HepG2 (cell line): ENCODE data around the gene LSM12. TPM values are rescaled to one million over a fixed set of nuclear protein-coding genes. Genes with fewer than 3 reads are reported as not detected.

Experiments used
- ATAC-seq: fragments of 200-7000 bp; cut with Tn5 transposase; 3 replicates; pipeline ENCODE4 v1.9.1; 2020; ENCODE audit warnings: mild to moderate bottlenecking, moderate library complexity
- BruUV-seq: library from RNA; stranded (reverse); fragments of 400-500 nt; replicated peaks from 2 replicates; lab custom pipeline; 2021; lab: Mats Ljungman, UMichigan
- CTCF ChIA-PET: fragments of 300-600 bp; formaldehyde crosslinking; extraction: SDS; loops from one replicate; lab custom pipeline; 2021; ENCODE audit warnings: low total read pairs, inconsistent platforms, low intra/inter-chr PET ratio; lab: Yijun Ruan, JAX
- POLR2A ChIA-PET: fragments of 350-600 bp; sonication (Branson Sonifier 250); formaldehyde crosslinking; loops from one replicate; lab custom pipeline; 2020; ENCODE audit warnings: antibody characterized with exemption, inconsistent platforms; lab: Yijun Ruan, JAX
- DNase-seq: peaks from one replicate; pipeline ENCODE4 v3.0.0-alpha.2; 2015; ENCODE audit warnings: low spot score
- FAIRE-seq: peaks from 3 replicates; lab custom pipeline; 2011; peaks lifted over from hg19 to GRCh38; lab: Jason Lieb, UNC
- H2AFZ ChIP-seq: one replicate; pipeline ENCODE4 v1.6.1; 2011; ENCODE audit warnings: low read length, inconsistent platforms
- H3K27ac ChIP-seq: fragments of 300-600 bp; 3 replicates; pipeline ENCODE4 v1.8.0; 2011; ENCODE audit warnings: mixed run types, mild to moderate bottlenecking, mixed read lengths, low read length, inconsistent platforms; ENCODE audit not compliant: insufficient read depth; ENCODE audit errors: extremely low read length
- H3K27me3 ChIP-seq, 2 experiments: fragments of 200-600 bp in 1 of 2; 2 replicates in 1 of 2; 3 replicates in 1 of 2; pipeline versions ENCODE4 v1.6.0 to v1.8.0; 2011; ENCODE audit warnings: low read length in 2 of 2, mild to moderate bottlenecking in 2 of 2, moderate library complexity in 2 of 2, inconsistent platforms in 1 of 2; ENCODE audit not compliant: insufficient read depth in 2 of 2, control insufficient read depth in 1 of 2
- H3K36me3 ChIP-seq, 2 experiments: fragments of 200-600 bp in 1 of 2; replicated peaks in 1 of 2; 2 replicates in 1 of 2; 3 replicates in 1 of 2; pipeline versions ENCODE4 v1.5.1 to v1.8.0; 2011; ENCODE audit warnings: low read length in 2 of 2, inconsistent platforms in 1 of 2; ENCODE audit not compliant: insufficient read depth in 2 of 2, control insufficient read depth in 1 of 2
- H3K4me1 ChIP-seq: 2 replicates; pipeline ENCODE4 v1.5.1; 2012; ENCODE audit warnings: low read length, inconsistent platforms; ENCODE audit not compliant: insufficient read depth
- H3K4me2 ChIP-seq: 2 replicates; pipeline ENCODE4 v1.6.0; 2011; ENCODE audit warnings: low read depth, low read length, inconsistent platforms
- H3K4me3 ChIP-seq, 3 experiments: fragments of 200-600 bp in 1 of 3; sonication (generic), shearing (Covaris generic) in 1 of 3; replicated peaks in 1 of 3; 2 replicates each; pipeline ENCODE4 v1.5.1; 2011 to 2016; ENCODE audit warnings: low read length in 3 of 3, inconsistent platforms in 2 of 3, low read depth in 2 of 3, mild to moderate bottlenecking in 2 of 3, control low read depth in 1 of 3, mixed read lengths in 1 of 3; ENCODE audit not compliant: insufficient read depth in 1 of 3
- H3K79me2 ChIP-seq: one replicate; pipeline ENCODE4 v1.6.1; 2011; ENCODE audit warnings: low read length, inconsistent platforms; ENCODE audit not compliant: insufficient read depth
- H3K9ac ChIP-seq: 2 replicates; pipeline ENCODE4 v1.6.0; 2011; ENCODE audit warnings: mild to moderate bottlenecking, low read depth, low read length, inconsistent platforms; ENCODE audit not compliant: insufficient read depth
- H3K9me3 ChIP-seq: 2 replicates; pipeline ENCODE4 v1.5.1; 2012; ENCODE audit warnings: mild to moderate bottlenecking, low read length
- H4K20me1 ChIP-seq: 2 replicates; pipeline ENCODE4 v1.6.0; 2011; ENCODE audit warnings: inconsistent platforms, mild to moderate bottlenecking, low read length, moderate library complexity; ENCODE audit not compliant: insufficient read depth
- ARNTL ChIP-seq: sonication (generic); formaldehyde crosslinking; IDR thresholded peaks from 2 replicates; pipeline ENCODE4 v1.4.0; 2020; ENCODE audit warnings: mild to moderate bottlenecking, missing genetic modification reagents
- ATRX ChIP-seq: sonication (generic); formaldehyde crosslinking; IDR thresholded peaks from 2 replicates; pipeline ENCODE4 v1.4.0; 2020; ENCODE audit warnings: missing genetic modification reagents, borderline replicate concordance
- CHD4 ChIP-seq: fragments of 200-600 bp; sonication (generic); IDR thresholded peaks from 2 replicates; pipeline ENCODE4 v1.7.0; 2017; ENCODE audit warnings: mild to moderate bottlenecking, low read length, borderline replicate concordance
- CTCF ChIP-seq: sonication (generic); formaldehyde crosslinking; IDR thresholded peaks from 2 replicates; pipeline ENCODE4 v1.5.0; 2020; ENCODE audit warnings: mild to moderate bottlenecking, missing genetic modification reagents, moderate library complexity
- DDIT3 ChIP-seq: sonication (generic); formaldehyde crosslinking; IDR thresholded peaks from 2 replicates; pipeline ENCODE4 v1.4.0; 2020; ENCODE audit warnings: mild to moderate bottlenecking, missing genetic modification reagents
- FOXK1 ChIP-seq: sonication (generic); formaldehyde crosslinking; IDR thresholded peaks from 2 replicates; pipeline ENCODE4 v1.4.0; 2020; ENCODE audit warnings: low read depth, missing genetic modification reagents, borderline replicate concordance
- IRF2 ChIP-seq: IDR thresholded peaks from 2 replicates; pipeline ENCODE4 v1.6.1; 2018; ENCODE audit warnings: missing genetic modification reagents, missing compliant biosample characterization
- MYC ChIP-seq: sonication (generic); formaldehyde crosslinking; IDR thresholded peaks from 2 replicates; pipeline ENCODE4 v1.9.0; 2021; ENCODE audit warnings: missing genetic modification reagents, borderline replicate concordance
- MYPOP ChIP-seq: sonication (generic); formaldehyde crosslinking; IDR thresholded peaks from 2 replicates; pipeline ENCODE4 v1.8.1; 2023; ENCODE audit warnings: mild to moderate bottlenecking, moderate library complexity, missing genetic modification reagents
- PTBP1 ChIP-seq: fragments of 200-400 bp; formaldehyde crosslinking; IDR thresholded peaks from 2 replicates; pipeline ENCODE4 v1.6.1; 2018; ENCODE audit warnings: low read length, low read depth; ENCODE audit not compliant: poor library complexity, severe bottlenecking
- SRSF4 ChIP-seq: fragments of 200-400 bp; formaldehyde crosslinking; IDR thresholded peaks from one replicate; pipeline ENCODE4 v1.6.1; 2018; ENCODE audit warnings: mild to moderate bottlenecking, low read depth, low read length, moderate library complexity; ENCODE audit not compliant: poor library complexity, severe bottlenecking
- ZBTB7B ChIP-seq: sonication (generic); formaldehyde crosslinking; IDR thresholded peaks from 2 replicates; pipeline ENCODE4 v1.4.0; 2020; ENCODE audit warnings: missing genetic modification reagents
- ZNF589 ChIP-seq: sonication (generic); formaldehyde crosslinking; conservative IDR thresholded peaks from 2 replicates; pipeline ENCODE4 v1.8.0; 2022; ENCODE audit warnings: mild to moderate bottlenecking, moderate library complexity, missing genetic modification reagents
- ZNF790 ChIP-seq: sonication (generic); formaldehyde crosslinking; IDR thresholded peaks from 2 replicates; pipeline ENCODE4 v1.8.0; 2022; ENCODE audit warnings: missing genetic modification reagents, mild to moderate bottlenecking, borderline replicate concordance
- WGBS: methylation state at CpG from one replicate; pipeline ENCODE4 v1.1.6; 2017; ENCODE audit warnings: low lambda C conversion rate; 5-methylcytosine and 5-hydroxymethylcytosine counted together
- in situ Hi-C: cut with HindIII; loops from 2 replicates; pipeline ENCODE4 v1.10.0; 2017; ENCODE audit warnings: low pct_unique_long_range_greater_than_20kb; ENCODE audit not compliant: extremely low pct_ligation_motif_present
- intact Hi-C: fragments of 100-400 bp; cut with micrococcal nuclease; formaldehyde crosslinking; loops from one replicate; pipeline ENCODE4 v1.10.0; 2022; ENCODE audit not compliant: unreplicated experiment
- polyA plus RNA-seq, 8 experiments: library from polyadenylated mRNA; depleted of rRNA in 3 of 8; stranded (reverse) in 7 of 8; unstranded in 1 of 8; fragments of >200 nt; fragmentation: Illumina TruSeq in 4 of 8; extraction: Trizol in 4 of 8; gene quantifications; 2 replicates each; pipeline versions ENCODE4 v1.2.1 to v1.2.3, GENCODE V29; 2011 to 2016; ENCODE audit warnings: low read depth in 4 of 8, missing spikeins in 1 of 8, mixed read lengths in 1 of 8; ENCODE audit not compliant: insufficient read depth in 1 of 8
- total RNA-seq, 5 experiments: library from RNA; depleted of rRNA; stranded (reverse); fragments of >200 nt; fragmentation: Illumina TruSeq; extraction: Trizol; gene quantifications; 2 replicates each; pipeline ENCODE4 v1.2.3, GENCODE V29; 2016; ENCODE audit warnings: low read depth in 1 of 5
- TF ChIP-seq, protein P1 (sequence below): sonication (generic); formaldehyde crosslinking; IDR thresholded peaks from 2 replicates; pipeline ENCODE4 v1.4.0; 2020; ENCODE audit warnings: missing genetic modification reagents
- TF ChIP-seq, protein P2 (sequence below): fragments of 450-650 bp; IDR thresholded peaks from 2 replicates; pipeline ENCODE4 v1.6.1; 2017

Gene LSM12
- total and polyA plus RNA-seq, 2 of the 13 experiments (the other 11 are each of a cell fraction or from before 2014, with no cell fraction given) = 52.8 to 55.7 TPM

GRCh38 chr17:44045486-44045885 lies 21.0 kb downstream of the LSM12 start:
- Histone ChIP-seq H3K4me2 (no peak overlapping the region), H3K27me3 (no peaks in the 10 kb centered on the region), H4K20me1 (peaks cover 22% of the 10 kb centered on the region), H3K4me3 (no peak overlapping the region), H3K4me1 (no peaks in the 10 kb centered on the region), H3K36me3 (peaks cover 19 to 60% of the 10 kb centered on the region in 2 experiments), H3K79me2 (peaks cover 64% of the 10 kb centered on the region), H3K9me3 (no peaks in the 10 kb centered on the region), H2AFZ (no peak overlapping the region), H3K9ac (no peak overlapping the region), H3K27ac (no peak overlapping the region)
- no peak for ATAC-seq
- DNase-seq = no peak
- in situ Hi-C loops (loop anchor here (10.0 kb wide), 1 partner anchor 101 kb away; the partner anchor contains the start of gene PPY), intact Hi-C loops (no loop called here)
- FAIRE-seq = no peak
- TF ChIP-seq FOXK1 (CRISPR knock-in tag) (no peak), ATRX (no peak), ZBTB7B (CRISPR knock-in tag) (no peak), PTBP1 (no peak), MYC (CRISPR knock-in tag) (no peak), SRSF4 (no peak), ARNTL (CRISPR knock-in tag) (no peak), MYPOP (CRISPR knock-in tag) (no peak), ZNF589 (CRISPR knock-in tag) (no peak), CTCF (CRISPR knock-in tag) (no peak), CHD4 (no peak), IRF2 (CRISPR knock-in tag) (no peak), ZNF790 (CRISPR knock-in tag) (no peak), DDIT3 (CRISPR knock-in tag) (no peak)
- TF ChIP-seq, protein P1, sequence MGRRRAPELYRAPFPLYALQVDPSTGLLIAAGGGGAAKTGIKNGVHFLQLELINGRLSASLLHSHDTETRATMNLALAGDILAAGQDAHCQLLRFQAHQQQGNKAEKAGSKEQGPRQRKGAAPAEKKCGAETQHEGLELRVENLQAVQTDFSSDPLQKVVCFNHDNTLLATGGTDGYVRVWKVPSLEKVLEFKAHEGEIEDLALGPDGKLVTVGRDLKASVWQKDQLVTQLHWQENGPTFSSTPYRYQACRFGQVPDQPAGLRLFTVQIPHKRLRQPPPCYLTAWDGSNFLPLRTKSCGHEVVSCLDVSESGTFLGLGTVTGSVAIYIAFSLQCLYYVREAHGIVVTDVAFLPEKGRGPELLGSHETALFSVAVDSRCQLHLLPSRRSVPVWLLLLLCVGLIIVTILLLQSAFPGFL (CRISPR knock-in tag) = no peak
- TF ChIP-seq, protein P2, sequence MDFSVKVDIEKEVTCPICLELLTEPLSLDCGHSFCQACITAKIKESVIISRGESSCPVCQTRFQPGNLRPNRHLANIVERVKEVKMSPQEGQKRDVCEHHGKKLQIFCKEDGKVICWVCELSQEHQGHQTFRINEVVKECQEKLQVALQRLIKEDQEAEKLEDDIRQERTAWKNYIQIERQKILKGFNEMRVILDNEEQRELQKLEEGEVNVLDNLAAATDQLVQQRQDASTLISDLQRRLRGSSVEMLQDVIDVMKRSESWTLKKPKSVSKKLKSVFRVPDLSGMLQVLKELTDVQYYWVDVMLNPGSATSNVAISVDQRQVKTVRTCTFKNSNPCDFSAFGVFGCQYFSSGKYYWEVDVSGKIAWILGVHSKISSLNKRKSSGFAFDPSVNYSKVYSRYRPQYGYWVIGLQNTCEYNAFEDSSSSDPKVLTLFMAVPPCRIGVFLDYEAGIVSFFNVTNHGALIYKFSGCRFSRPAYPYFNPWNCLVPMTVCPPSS = no peak
- ChIA-PET POLR2A (interaction anchor here (2.6 kb wide), 1 partner anchor 21 kb away, joined by 8 read pairs; the partner anchor contains the start of gene LSM12), CTCF (no interaction called here)
- 95% methylated on average over 4 of the region's 4 CpGs for WGBS
- no TSS peak for BruUV-seq
